Measurements from ENCODE around the gene CRABP2.

DNA sequence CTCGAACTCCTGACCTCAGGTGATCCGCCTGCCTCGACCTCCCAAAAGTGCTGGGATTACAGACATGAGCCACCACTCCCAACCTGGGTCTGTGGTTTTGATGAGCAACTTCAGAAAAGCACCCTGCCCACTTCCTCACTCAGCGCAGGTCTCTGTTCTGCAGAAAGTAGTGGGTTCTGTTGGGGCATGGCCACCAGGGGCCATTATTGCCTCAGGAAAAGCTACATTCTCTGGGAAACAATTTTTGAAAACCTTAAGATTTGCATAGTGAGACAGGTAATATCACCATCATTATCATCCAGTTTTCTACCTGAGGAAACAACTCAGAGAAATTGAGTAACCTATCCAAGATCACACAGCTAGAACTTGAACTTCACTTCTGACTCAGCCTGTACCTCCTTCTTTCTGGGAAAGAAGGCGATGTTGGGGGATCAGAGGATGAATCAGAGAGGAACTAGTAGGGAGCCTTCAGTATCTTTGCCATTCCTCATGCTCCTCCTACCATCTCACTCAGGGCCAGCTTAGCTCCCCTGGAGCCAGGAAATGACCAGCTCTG is 21.1 kb downstream of the CRABP2 start:
- TF ChIP-seq CTCF (IDR thresholded peaks at IDR 0.05; ENCODE audit: insufficient read depth, low read depth, low read length) (no peak), EZH2 (IDR thresholded peaks at IDR 0.05; ENCODE audit: insufficient read depth, low read length) (no peak)

Data from astrocyte (in vitro differentiated cells and primary cell).